Measurements from ENCODE around the gene NDUFS7.

Gene NDUFS7

GRCh38 chr19:1427221-1427920 is 43.7 kb downstream of the NDUFS7 start:
- no peak for TF ChIP-seq CTCF (IDR thresholded peaks at IDR 0.05)
- no peak overlapping the region for H3K27ac ChIP-seq
- no peaks in the 10 kb centered on the region for H3K27me3 ChIP-seq
- H3K4me1 ChIP-seq (ENCODE audit: control insufficient read depth in 1 of 2, insufficient read depth in 1 of 2, low read depth in 1 of 2, low read length in 1 of 2): peaks cover 9 to 19% of the 10 kb centered on the region in 2 experiments
- H3K36me3 ChIP-seq: peaks cover 81% of the 10 kb centered on the region
- no peak overlapping the region for H3K4me3 ChIP-seq (ENCODE audit: low read depth in 1 of 2, low read length in 1 of 2)
- no peaks in the 10 kb centered on the region for H3K9me3 ChIP-seq

GRCh38 chr19:1428738-1429391 is 45.2 kb downstream of the NDUFS7 start:
- Histone ChIP-seq H3K36me3 (peaks cover 85% of the 10 kb centered on the region), H3K27me3 (no peaks in the 10 kb centered on the region), H3K4me3 (ENCODE audit: low read depth in 1 of 2, low read length in 1 of 2) (no peak overlapping the region)

GRCh38 chr19:1429750-1430149 is 46.0 kb downstream of the NDUFS7 start:
- Histone ChIP-seq H3K9me3 (no peaks in the 10 kb centered on the region), H3K36me3 (peaks cover 87% of the 10 kb centered on the region), H3K4me3 (ENCODE audit: low read depth in 1 of 2, low read length in 1 of 2) (no peak overlapping the region), H3K4me1 (ENCODE audit: control insufficient read depth in 1 of 2, insufficient read depth in 1 of 2, low read depth in 1 of 2, low read length in 1 of 2) (peaks cover 0 to 5% of the 10 kb centered on the region in 2 experiments), H3K27ac (no peak overlapping the region), H3K27me3 (no peaks in the 10 kb centered on the region)
- no peak for TF ChIP-seq CTCF (IDR thresholded peaks at IDR 0.05)

More at GRCh38 chr19:1428738-1429391, 45.2 kb downstream of the NDUFS7 start:
- TF ChIP-seq CTCF (IDR thresholded peaks at IDR 0.05): no peak
- Histone ChIP-seq H3K4me1 (ENCODE audit: control insufficient read depth in 1 of 2, insufficient read depth in 1 of 2, low read depth in 1 of 2, low read length in 1 of 2) (peaks cover 0 to 11% of the 10 kb centered on the region in 2 experiments), H3K27ac (no peak overlapping the region), H3K9me3 (no peaks in the 10 kb centered on the region)

- no peaks in the 10 kb centered on the region for H3K27me3 ChIP-seq
- TF ChIP-seq CTCF (IDR thresholded peaks at IDR 0.05): no peak
- H3K4me1 ChIP-seq (ENCODE audit: control insufficient read depth in 1 of 2, insufficient read depth in 1 of 2, low read depth in 1 of 2, low read length in 1 of 2): peaks cover 0 to under 1% of the 10 kb centered on the region in 2 experiments
- H3K36me3 ChIP-seq: peaks cover 87% of the 10 kb centered on the region
- H3K27ac ChIP-seq: no peak overlapping the region
- H3K4me3 ChIP-seq (ENCODE audit: low read depth in 1 of 2, low read length in 1 of 2): no peak overlapping the region
- H3K9me3 ChIP-seq: no peaks in the 10 kb centered on the region
Observed at GRCh38 chr19:1430246-1430645, 46.5 kb downstream of the NDUFS7 start.

GRCh38 chr19:1431759-1432506 is 48.2 kb downstream of the NDUFS7 start:
- Histone ChIP-seq H3K4me3 (ENCODE audit: low read depth in 1 of 2, low read length in 1 of 2) (no peak overlapping the region), H3K4me1 (ENCODE audit: control insufficient read depth in 1 of 2, insufficient read depth in 1 of 2, low read depth in 1 of 2, low read length in 1 of 2) (no peaks in the 10 kb centered on the region), H3K27me3 (no peaks in the 10 kb centered on the region), H3K9me3 (no peaks in the 10 kb centered on the region), H3K36me3 (peaks cover 73% of the 10 kb centered on the region), H3K27ac (no peak overlapping the region)
- no peak for TF ChIP-seq CTCF (IDR thresholded peaks at IDR 0.05)

All from neutrophil (primary cell).